Activated T-helper 2 cell treated with anti-CD3 and anti-CD28 coated beads, Interferon-gamma antibody, Interleukin-2, Interleukin-4, amounts not matched to agents 10 μg/mL and 5 μg/mL and 100 μg/mL, durations not matched to agents 14 hours and 24 hours and 36 hours (primary cell): Measurements from ENCODE around the gene RASA3. TPM values are rescaled to one million over a fixed set of nuclear protein-coding genes. Genes with fewer than 3 reads are reported as not detected.

Experiments
- DNase-seq: peaks from one replicate; pipeline ENCODE4 v3.0.0; 2021; ENCODE audit warnings: low spot score
- H3K27ac Mint-ChIP-seq: one replicate; pipeline ENCODE4 v1.8.0; 2021; ENCODE audit warnings: mixed read lengths
- H3K27me3 Mint-ChIP-seq: one replicate; pipeline ENCODE4 v1.8.0; 2021; ENCODE audit warnings: low read depth, mixed read lengths
- H3K36me3 Mint-ChIP-seq: one replicate; pipeline ENCODE4 v1.8.0; 2021; ENCODE audit warnings: low read depth, mixed read lengths
- H3K4me1 Mint-ChIP-seq: one replicate; pipeline ENCODE4 v1.8.0; 2021; ENCODE audit warnings: low read depth, mixed read lengths
- H3K4me3 Mint-ChIP-seq: one replicate; pipeline ENCODE4 v1.8.0; 2021; ENCODE audit warnings: low read depth, mild to moderate bottlenecking, moderate library complexity, mixed read lengths
- H3K9me3 Mint-ChIP-seq: one replicate; pipeline ENCODE4 v1.8.0; 2021; ENCODE audit warnings: mixed read lengths
- intact Hi-C: fragments of 100-400 bp; cut with micrococcal nuclease; formaldehyde crosslinking; loops from one replicate; pipeline ENCODE4 v1.15.1; 2023
- total RNA-seq: library from RNA; stranded (reverse); gene quantifications from 2 replicates; pipeline ENCODE4 v1.2.3, GENCODE V29; 2022

RASA3 gene
- total RNA-seq, 1 donor from 2014 or later: 13.9 TPM

DNA sequence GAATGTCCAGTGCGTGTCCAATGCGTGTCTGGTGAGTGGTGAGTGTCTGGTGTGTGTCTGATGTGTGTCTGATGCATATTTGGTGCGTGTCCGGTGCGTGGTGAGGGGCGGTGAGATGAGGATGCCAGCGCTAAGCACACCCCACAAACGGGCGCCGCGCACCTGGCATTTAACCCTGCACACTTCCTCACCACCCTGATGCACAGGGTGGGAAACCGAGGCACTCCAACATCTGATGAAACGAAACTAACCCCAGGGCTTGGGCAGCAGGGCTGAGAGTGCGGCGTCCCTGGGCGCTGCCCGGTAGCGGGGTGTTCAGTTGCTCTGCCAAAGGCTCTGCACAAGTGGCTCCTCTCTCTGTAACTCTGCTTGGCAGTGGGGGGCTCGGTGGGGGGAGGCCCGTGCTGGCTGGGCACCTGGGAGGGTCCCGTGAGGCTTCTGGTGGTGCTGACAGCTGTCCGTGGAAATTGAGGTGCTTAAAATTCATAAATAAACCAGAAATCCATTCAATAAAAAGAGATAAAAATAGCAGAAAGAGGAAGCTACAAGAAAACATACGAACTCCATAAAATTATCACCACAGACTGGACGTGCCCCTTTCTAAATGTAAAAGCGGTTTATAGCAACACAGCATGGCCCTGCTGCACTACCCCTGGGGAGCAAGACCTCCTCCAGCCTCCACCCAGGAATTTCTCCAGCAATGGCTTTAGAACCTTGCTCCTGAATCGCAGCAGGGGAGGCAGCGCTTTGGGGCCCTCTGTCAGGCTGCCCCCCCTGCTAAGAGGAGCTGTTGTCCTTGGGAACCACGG is 76.0 kb downstream of the RASA3 start:
- no peak for DNase-seq

DNA sequence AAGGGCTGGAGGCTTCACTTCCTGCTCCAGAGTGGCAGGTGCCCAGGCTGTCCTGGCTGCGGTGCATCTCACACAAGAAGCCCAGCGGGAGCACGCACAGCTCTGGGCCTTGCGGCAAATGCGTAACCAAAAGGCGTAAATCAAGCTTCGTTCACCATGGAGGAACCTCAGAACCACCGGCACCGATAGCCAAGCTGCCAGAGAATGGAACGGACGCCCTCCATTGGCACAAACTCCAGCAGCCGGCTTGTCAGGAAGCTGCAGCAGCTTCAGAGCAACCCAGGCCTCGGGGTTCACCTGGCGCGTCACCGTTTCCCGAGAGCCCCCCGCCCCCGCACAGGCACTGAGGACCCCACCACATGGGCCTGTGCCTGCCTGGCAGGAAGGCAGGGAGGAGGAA is 76.7 kb downstream of the RASA3 start:
- H3K4me3 Mint-ChIP-seq: no peak overlapping the region
- H3K27me3 Mint-ChIP-seq: no peaks in the 10 kb centered on the region
- no peak overlapping the region for H3K27ac Mint-ChIP-seq
- H3K4me1 Mint-ChIP-seq: peaks cover 3% of the 10 kb centered on the region
- no peaks in the 10 kb centered on the region for H3K9me3 Mint-ChIP-seq
- no peak for DNase-seq
- peaks cover 3% of the 10 kb centered on the region for H3K36me3 Mint-ChIP-seq
- intact Hi-C loops: no loop called here

More for the DNA sequence above, 76.0 kb downstream of the RASA3 start:
- no peak overlapping the region for H3K4me3 Mint-ChIP-seq
- no peaks in the 10 kb centered on the region for H3K9me3 Mint-ChIP-seq
- intact Hi-C loops: no loop called here
- peaks cover 3% of the 10 kb centered on the region for H3K36me3 Mint-ChIP-seq
- H3K27ac Mint-ChIP-seq: no peak overlapping the region
- no peaks in the 10 kb centered on the region for H3K27me3 Mint-ChIP-seq
- peaks cover 3% of the 10 kb centered on the region for H3K4me1 Mint-ChIP-seq

DNA sequence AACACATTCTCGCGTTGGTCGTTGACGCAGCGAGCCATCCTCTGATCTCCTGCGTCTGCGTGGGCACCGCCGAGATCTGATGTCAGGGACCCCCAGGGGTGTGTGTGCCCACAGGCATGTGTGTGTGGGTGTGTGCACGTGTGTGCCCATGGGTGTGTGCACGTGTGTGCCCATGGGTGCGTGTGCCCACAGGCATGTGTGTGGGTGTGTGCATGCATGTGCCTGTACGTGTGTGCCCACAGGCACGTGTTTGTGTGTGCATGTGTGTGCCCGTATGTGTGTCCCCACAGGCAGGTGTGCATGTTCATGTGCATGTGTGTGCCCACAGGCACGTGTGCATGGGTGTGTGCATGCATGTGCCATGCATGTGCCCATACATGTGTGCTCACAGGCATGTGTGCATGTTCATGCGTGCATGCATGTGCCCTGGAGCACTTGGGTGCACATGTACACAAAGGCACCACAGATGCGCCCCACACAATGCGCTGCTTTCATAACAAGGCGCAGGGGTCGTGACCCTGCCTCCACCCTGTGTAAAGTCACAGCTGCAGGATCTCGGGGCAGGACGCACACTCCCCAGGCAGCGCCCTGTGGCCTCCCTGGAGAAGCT is 77.5 kb downstream of the RASA3 start:
- Mint-ChIP-seq H3K27ac (no peak overlapping the region), H3K4me3 (no peak overlapping the region), H3K4me1 (peaks cover 3% of the 10 kb centered on the region), H3K27me3 (no peaks in the 10 kb centered on the region), H3K36me3 (peaks cover 6% of the 10 kb centered on the region), H3K9me3 (no peaks in the 10 kb centered on the region)
- intact Hi-C loops: no loop called here
- DNase-seq: no peak

DNA sequence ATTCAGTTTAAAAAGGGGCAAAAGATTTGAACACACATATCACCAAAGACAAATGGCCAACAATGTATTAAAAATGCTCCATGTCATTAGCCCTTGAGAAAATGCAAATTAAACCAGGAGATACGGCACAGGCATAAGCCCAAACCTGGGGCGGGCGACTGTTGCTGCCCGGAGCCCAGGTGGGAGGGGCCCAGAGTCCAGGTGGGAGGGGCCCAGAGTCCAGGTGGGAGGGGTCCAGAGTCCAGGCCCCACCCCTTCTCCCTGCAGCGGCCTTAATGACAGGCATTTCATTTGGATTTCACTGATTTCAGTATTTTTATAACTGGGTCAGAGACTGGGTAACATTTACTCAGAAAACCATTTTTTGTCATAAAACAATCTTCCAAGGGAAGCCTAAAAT is 78.2 kb downstream of the RASA3 start:
- DNase-seq: no peak
- intact Hi-C loops: no loop called here
- Mint-ChIP-seq H3K36me3 (peaks cover 7% of the 10 kb centered on the region), H3K4me1 (peaks cover 7% of the 10 kb centered on the region), H3K27ac (no peak overlapping the region), H3K4me3 (no peak overlapping the region), H3K9me3 (no peaks in the 10 kb centered on the region), H3K27me3 (no peaks in the 10 kb centered on the region)

DNA sequence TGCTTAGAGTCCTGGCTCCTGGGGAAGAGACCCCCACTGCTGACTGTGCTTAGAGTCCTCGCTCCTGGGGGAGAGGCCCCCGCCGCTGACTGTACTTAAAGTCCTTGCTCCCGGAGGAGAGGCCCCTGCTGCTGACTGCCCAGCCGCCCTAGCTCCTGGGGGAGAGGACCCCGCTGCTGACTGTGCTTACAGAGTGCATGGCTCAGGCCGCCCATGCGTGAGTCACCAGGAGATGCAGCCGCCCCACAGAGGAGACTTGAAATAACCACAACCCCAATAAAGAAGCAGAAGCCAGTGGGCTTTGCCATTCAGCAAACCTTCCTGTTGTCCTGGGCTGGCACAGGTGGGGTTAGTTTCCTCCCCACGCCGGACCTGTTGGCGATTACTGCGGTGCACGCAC is 79.4 kb downstream of the RASA3 start:
- peaks cover 12% of the 10 kb centered on the region for H3K4me1 Mint-ChIP-seq

DNA sequence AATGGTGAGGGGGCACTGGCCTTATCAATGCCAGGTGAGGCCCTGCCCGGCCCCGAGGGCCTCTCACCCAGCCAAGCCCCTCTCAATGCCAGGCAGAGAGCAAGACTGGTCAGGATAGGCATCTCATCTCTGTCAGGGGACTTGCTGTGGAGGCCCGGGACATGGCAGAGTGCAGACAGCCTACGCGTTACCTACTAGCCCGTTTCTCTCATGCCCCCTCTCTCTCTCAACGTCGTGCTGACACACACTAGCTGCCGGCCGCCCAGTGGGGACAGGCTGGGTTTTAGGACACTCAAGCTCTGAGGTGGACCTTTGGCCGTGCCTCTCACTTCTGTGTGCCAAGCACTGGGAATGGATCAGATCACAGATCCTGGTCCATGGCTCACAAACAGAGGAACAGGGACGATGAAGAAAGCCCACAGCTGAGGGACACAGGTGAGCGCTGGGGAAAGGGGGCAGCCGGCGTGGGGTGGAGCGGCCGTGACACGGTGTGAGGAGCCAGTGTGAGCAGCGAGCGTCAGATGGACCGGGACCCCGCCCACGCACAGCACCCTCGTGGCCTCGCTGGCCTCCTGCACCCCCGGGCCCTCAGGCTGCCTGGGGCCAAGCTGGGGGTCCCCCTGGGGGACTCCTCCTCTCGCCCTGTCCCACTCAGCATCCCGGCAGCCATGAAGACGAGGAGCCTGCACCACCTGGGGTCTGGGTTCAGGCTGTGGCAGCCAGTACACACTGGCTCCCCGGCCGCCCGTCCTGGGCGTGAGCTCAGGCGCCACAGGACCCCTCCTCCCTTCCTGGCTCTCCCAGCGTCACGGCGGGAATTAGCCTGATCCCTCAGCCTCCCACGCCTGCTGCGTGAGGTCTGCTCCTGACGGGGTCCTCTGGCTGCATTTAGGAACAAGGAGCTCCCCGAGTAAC is 81.6 kb downstream of the RASA3 start:
- intact Hi-C loops: no loop called here
- no peaks in the 10 kb centered on the region for H3K27me3 Mint-ChIP-seq
- no peaks in the 10 kb centered on the region for H3K9me3 Mint-ChIP-seq
- DNase-seq: no peak
- no peak overlapping the region for H3K27ac Mint-ChIP-seq
- peaks cover 14% of the 10 kb centered on the region for H3K36me3 Mint-ChIP-seq
- H3K4me1 Mint-ChIP-seq: peaks cover 12% of the 10 kb centered on the region
- no peak overlapping the region for H3K4me3 Mint-ChIP-seq

More for the DNA sequence above, 79.4 kb downstream of the RASA3 start:
- Mint-ChIP-seq H3K27ac (no peak overlapping the region), H3K4me3 (no peak overlapping the region), H3K36me3 (peaks cover 11% of the 10 kb centered on the region), H3K27me3 (no peaks in the 10 kb centered on the region), H3K9me3 (no peaks in the 10 kb centered on the region)
- intact Hi-C loops: no loop called here
- DNase-seq: no peak

DNA sequence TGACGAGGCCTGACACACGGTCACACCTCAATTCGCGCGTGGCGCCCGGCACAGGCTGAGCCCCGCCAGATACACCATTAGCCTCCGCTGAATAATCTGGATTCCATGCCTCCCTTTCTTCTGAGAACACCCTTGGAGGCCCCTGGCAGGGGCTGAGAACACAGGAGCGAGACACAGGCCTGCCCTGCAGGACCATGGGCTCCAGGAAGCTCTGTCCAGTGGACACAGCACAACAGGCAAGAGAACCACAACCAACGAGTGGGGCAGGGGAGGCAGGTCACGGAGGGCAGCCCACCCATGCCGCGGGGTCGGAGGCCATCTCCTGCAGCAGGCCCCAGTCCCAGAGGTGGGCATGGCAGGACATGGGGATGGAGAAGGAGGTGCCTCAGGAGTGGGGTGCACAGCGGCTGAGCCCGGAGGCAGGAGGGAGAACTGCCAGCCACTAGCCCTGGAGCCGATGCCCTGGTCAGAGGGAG is 82.8 kb downstream of the RASA3 start:
- no peak overlapping the region for H3K27ac Mint-ChIP-seq

DNA sequence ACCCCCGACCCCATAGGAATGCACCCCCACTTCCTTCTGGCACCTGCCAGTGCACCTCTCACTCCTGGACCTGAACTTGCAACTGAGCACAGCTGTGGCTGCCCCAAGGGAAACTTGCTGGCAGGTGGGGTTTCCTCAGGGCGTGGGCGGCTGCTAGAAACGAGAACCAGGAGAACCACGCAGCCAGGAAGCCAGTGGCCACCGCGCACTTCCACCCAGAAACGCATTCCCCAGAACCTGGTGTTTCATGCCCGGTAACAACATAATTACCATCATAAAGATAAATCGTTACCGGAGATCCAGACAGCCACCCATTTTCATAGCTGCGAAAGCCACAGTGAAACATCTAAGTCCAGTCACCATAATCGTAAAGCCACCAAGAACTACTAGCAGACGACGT is 83.4 kb downstream of the RASA3 start:
- DNase-seq: no peak
- Mint-ChIP-seq H3K9me3 (no peaks in the 10 kb centered on the region), H3K36me3 (peaks cover 14% of the 10 kb centered on the region), H3K27ac (peak overlapping the region; percentile 35), H3K27me3 (no peaks in the 10 kb centered on the region), H3K4me3 (no peak overlapping the region), H3K4me1 (peaks cover 12% of the 10 kb centered on the region)
- intact Hi-C loops: no loop called here

More for the DNA sequence above, 82.8 kb downstream of the RASA3 start:
- intact Hi-C loops: no loop called here
- Mint-ChIP-seq H3K9me3 (no peaks in the 10 kb centered on the region), H3K4me1 (peaks cover 12% of the 10 kb centered on the region), H3K36me3 (peaks cover 14% of the 10 kb centered on the region), H3K27me3 (no peaks in the 10 kb centered on the region), H3K4me3 (no peak overlapping the region)
- DNase-seq: no peak

DNA sequence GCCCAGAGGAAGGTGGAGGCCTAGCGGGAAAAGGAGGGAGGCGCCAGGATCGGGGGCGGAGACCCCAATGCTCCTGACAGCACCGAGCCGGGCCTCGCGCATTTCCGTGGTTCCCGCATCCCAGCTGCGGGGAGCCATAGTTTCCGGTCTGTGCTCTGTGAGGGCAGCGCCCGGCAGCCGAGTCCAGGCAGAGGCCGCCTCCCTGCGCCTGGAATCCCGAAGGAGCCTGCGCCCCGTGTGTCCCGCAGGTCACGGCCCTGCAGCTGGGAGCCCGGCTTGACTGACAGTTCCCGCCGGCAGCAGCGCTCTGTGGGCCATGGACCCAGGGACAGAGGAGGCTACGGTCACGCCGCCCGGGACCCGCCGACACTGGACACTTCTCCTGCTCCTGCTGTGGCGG is 84.0 kb downstream of the RASA3 start:
- intact Hi-C loops: no loop called here
- H3K4me1 Mint-ChIP-seq: peaks cover 12% of the 10 kb centered on the region
- no peak overlapping the region for H3K27ac Mint-ChIP-seq
- no peak for DNase-seq
- H3K9me3 Mint-ChIP-seq: no peaks in the 10 kb centered on the region
- H3K36me3 Mint-ChIP-seq: peaks cover 14% of the 10 kb centered on the region
- H3K27me3 Mint-ChIP-seq: no peaks in the 10 kb centered on the region
- no peak overlapping the region for H3K4me3 Mint-ChIP-seq

DNA sequence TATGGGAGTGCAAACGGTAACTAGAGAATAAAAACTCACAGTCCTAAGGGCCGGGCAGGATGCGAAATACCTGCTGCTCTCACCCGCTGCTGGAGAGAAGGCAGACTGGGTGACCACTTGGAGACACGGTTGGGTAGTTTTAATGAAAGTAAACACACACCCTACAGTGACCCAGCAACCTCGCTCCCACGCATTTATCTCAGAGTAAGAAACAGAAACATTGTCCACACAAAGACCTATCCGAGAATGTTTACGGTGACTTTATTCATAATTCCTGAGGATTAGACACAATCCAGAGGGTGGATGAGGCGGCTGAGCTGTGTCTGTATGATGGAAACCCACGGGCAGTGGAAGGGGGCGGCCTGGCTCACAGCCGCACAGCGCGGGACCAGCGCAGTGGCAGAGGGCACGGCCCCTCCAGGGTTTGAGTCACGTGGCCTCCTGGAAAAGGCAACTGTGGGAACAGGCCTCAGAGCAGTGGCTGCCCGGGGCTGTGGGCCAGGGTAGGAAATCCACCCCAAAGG is 85.0 kb downstream of the RASA3 start:
- H3K4me3 Mint-ChIP-seq: no peak overlapping the region
- no peak overlapping the region for H3K27ac Mint-ChIP-seq
- no peaks in the 10 kb centered on the region for H3K9me3 Mint-ChIP-seq
- no peaks in the 10 kb centered on the region for H3K27me3 Mint-ChIP-seq
- DNase-seq: no peak
- intact Hi-C loops: no loop called here
- peaks cover 8% of the 10 kb centered on the region for H3K4me1 Mint-ChIP-seq
- peaks cover 14% of the 10 kb centered on the region for H3K36me3 Mint-ChIP-seq

DNA sequence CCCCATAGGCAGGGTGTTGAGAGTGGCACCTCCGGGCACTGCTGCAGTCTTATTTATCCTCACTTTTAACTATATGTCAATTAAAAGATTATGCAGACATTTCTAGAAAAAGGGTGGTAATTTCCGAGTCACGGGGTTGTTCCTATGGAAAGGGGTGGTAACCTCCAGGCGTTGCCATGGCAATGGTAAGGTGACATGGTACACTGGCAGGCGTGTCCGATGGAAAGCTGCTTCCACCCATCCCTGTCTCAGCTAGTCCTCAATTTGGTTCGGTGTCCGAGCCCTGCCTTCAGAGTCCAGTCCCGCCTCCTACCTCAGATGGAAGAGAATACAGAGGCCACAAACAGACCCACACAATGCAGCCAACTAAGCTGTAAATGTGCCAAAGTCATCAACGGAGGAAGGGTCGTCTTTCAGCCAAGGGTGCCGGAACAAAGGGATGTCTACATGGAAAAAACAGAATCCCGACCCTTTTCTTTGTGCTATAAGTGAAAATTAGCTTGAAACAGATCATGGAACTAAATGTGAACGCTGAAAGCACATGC is 85.9 kb downstream of the RASA3 start:
- Mint-ChIP-seq H3K9me3 (no peaks in the 10 kb centered on the region), H3K4me3 (no peak overlapping the region), H3K36me3 (peaks cover 14% of the 10 kb centered on the region), H3K4me1 (peaks cover 8% of the 10 kb centered on the region), H3K27me3 (no peaks in the 10 kb centered on the region), H3K27ac (no peak overlapping the region)
- intact Hi-C loops: no loop called here
- no peak for DNase-seq

DNA sequence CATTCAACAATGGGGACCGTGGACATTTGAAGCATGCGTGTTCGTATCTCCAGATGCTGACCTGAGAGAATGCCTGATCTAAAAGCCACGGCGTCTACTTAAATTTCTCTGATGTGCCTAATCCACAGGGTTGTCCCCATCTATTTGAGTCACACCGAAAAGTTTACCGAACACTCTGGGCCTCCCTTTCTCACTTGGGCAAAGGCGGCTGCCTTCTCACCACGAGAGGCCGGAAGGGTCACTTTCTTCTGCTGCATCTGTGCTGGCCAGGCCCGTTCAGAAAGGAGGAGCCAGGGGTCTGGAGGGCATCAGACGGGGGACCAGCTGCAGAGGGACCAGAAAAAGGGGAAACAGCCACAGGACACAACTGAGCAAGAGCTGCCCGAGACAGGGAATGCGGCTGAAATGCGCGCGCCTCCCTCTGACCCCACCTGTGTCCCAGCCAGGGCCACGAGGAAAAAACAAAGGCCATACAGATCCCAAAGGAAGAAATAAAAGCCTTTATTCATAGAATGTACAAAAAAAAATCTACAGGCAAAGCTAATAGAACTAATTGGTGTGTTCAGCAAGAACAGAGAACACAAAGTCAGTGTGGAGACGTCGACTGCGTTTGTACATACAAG is 87.2 kb downstream of the RASA3 start:
- Mint-ChIP-seq H3K9me3 (no peaks in the 10 kb centered on the region), H3K4me1 (peaks cover 8% of the 10 kb centered on the region), H3K27me3 (no peaks in the 10 kb centered on the region), H3K27ac (no peak overlapping the region), H3K4me3 (no peak overlapping the region), H3K36me3 (peaks cover 11% of the 10 kb centered on the region)
- intact Hi-C loops: no loop called here
- no peak for DNase-seq
